CD4-positive, alpha-beta T cell (primary cell): ENCODE results near the gene GBGT1. TPM values are rescaled to one million over a fixed set of nuclear protein-coding genes. Genes with fewer than 3 reads are reported as not detected.
A peak's percentile ranks its signal among the peaks of the same experiment; 100 is the strongest.

Source experiments
- ATAC-seq: fragments of 200-7000 bp; cut with Tn5 transposase; one replicate; pipeline ENCODE4 v1.10.0; 2022; ENCODE audit warnings: mild to moderate bottlenecking; ENCODE audit not compliant: poor library complexity
- CTCF ChIA-PET: fragments of 350-600 bp; sonication (Branson Sonifier 250); formaldehyde crosslinking; loops from one replicate; lab custom pipeline; 2021; ENCODE audit warnings: antibody characterized with exemption, inconsistent platforms; lab: Charles Lee
- POLR2A ChIA-PET: fragments of 350-600 bp; sonication (Branson Sonifier 250); formaldehyde crosslinking; loops from one replicate; lab custom pipeline; 2021; ENCODE audit warnings: antibody characterized with exemption, inconsistent platforms; lab: Charles Lee
- DNase-seq, 14 experiments: peaks; one replicate each; pipeline ENCODE4 v3.0.0-alpha.2; 2013 to 2020; ENCODE audit warnings: mixed read lengths in 2 of 14
- H3K27ac ChIP-seq, 2 donors: one replicate each; pipeline versions ENCODE4 v1.5.1 to v1.7.0; 2013; ENCODE audit warnings: low read length in 2 of 2, low read depth in 1 of 2, mild to moderate bottlenecking in 1 of 2
- H3K27me3 ChIP-seq, 2 experiments: 1 replicate in 1 of 2; 2 replicates in 1 of 2; pipeline versions ENCODE4 v1.6.1 to v1.7.0; 2013; ENCODE audit warnings: low read length in 2 of 2, control low read depth in 1 of 2, mild to moderate bottlenecking in 1 of 2, moderate library complexity in 1 of 2; ENCODE audit not compliant: insufficient read depth in 2 of 2, control insufficient read depth in 1 of 2
- H3K36me3 ChIP-seq: one replicate; pipeline ENCODE4 v1.6.1; 2013; ENCODE audit warnings: low read length, control low read depth; ENCODE audit not compliant: insufficient read depth
- H3K4me1 ChIP-seq: one replicate; pipeline ENCODE4 v1.6.1; 2013; ENCODE audit warnings: low read length, control low read depth; ENCODE audit not compliant: insufficient read depth
- H3K4me3 ChIP-seq: one replicate; pipeline ENCODE4 v1.5.1; 2013; ENCODE audit warnings: mild to moderate bottlenecking, low read length, moderate library complexity
- H3K9me3 ChIP-seq, 2 experiments: 1 replicate in 1 of 2; 2 replicates in 1 of 2; pipeline versions ENCODE4 v1.6.1 to v1.7.0; 2013; ENCODE audit warnings: low read length in 2 of 2, mild to moderate bottlenecking in 2 of 2, control low read depth in 1 of 2, moderate library complexity in 1 of 2; ENCODE audit not compliant: control insufficient read depth in 1 of 2, insufficient read depth in 1 of 2
- H3K27ac Mint-ChIP-seq: one replicate; pipeline ENCODE4 v1.8.0; 2020; ENCODE audit warnings: mixed read lengths
- H3K27me3 Mint-ChIP-seq: one replicate; pipeline ENCODE4 v1.8.0; 2021; ENCODE audit warnings: mixed read lengths
- H3K36me3 Mint-ChIP-seq: one replicate; pipeline ENCODE4 v1.8.0; 2021; ENCODE audit warnings: low read depth, mixed read lengths
- H3K4me1 Mint-ChIP-seq: one replicate; pipeline ENCODE4 v1.8.0; 2021; ENCODE audit warnings: low read depth, mixed read lengths
- H3K4me3 Mint-ChIP-seq: one replicate; pipeline ENCODE4 v1.8.0; 2020; ENCODE audit warnings: mild to moderate bottlenecking, mixed read lengths
- H3K9me3 Mint-ChIP-seq: one replicate; pipeline ENCODE4 v1.8.0; 2020; ENCODE audit warnings: mixed read lengths
- CTCF ChIP-seq: fragments of 200-600 bp; IDR thresholded peaks from one replicate; pipeline ENCODE4 v1.8.0; 2022; ENCODE audit warnings: antibody characterized with exemption, mild to moderate bottlenecking
- intact Hi-C, 2 experiments: fragments of 100-400 bp; cut with DNase I in 1 of 2; cut with micrococcal nuclease in 1 of 2; formaldehyde crosslinking; loops; one replicate each; pipeline versions ENCODE4 v1.15.1 to v1.9.0; 2023 to 2025; cut with DNase I, micrococcal nuclease
- total RNA-seq, 174 experiments: library from RNA in 2 of 174; stranded (reverse) in 2 of 174; gene quantifications; one replicate each; pipeline ENCODE4 v1.2.3 and lab custom pipeline; 2021 to 2026

Gene GBGT1
- total RNA-seq, 2 experiments from 2014 or later: 1.3 to 1.8 TPM

DNA sequence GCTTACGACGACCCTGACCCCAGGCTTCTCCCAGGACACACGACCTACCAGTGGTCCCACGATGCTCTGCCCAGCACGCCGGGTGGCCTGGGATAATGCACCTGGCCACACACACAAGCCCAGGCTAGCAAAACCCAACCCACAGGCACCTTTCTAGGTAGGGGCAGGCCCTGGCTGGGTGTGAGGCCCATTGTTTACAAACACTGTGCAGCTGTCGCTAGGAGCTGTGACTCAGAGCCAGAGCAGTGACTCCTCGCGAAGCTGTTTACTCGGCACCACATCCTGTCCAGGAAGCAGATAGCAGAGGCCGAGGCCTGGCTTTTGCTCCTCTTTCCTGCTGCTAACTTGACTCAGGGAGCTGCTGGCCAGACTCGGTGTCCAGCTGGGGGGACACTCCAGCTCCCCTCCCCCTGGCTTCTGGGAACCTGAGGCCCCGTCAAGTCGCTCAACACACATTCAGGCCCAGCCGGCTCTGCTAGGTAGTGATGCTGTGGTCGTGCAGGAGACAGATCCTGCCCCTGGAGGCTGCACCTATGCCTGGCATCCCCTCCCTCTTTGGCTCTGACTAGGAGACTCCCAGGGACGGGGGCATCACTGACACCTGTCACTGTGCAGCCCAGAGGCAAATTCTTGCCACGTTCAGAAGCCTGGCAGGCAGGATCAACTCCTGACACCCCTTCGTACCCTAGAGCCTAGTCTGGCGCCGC is 29.9 kb downstream of the GBGT1 start:
- no peaks in the 10 kb centered on the region for H3K27me3 ChIP-seq
- TF ChIP-seq CTCF: peak; percentile 9
- H3K4me3 Mint-ChIP-seq: peak overlapping the region; percentile 87
- intact Hi-C loops: loop anchor here (1.0 kb wide), 3 partner anchors 8 to 13 kb away; partner anchors contain the start of gene RALGDS (in 2 of the 2)
- H3K36me3 Mint-ChIP-seq: peaks cover 9% of the 10 kb centered on the region
- POLR2A ChIA-PET: interaction anchor here (0.6 to 3.4 kb wide), 12 partner anchors 10 to 1031 kb away, joined by 3 to 48 read pairs (median 9); partner anchors contain the start of genes GTF3C5, RALGDS, RNU6ATAC and SURF1
- H3K27ac ChIP-seq: peak overlapping the region; percentile 98
- DNase-seq (peak; percentile 83 to 98 (median 88)), ATAC-seq (peak; percentile 80)
- H3K9me3 ChIP-seq: no peaks in the 10 kb centered on the region
- CTCF ChIA-PET: interaction anchor here (0.7 to 4.7 kb wide), 5 partner anchors 10 to 31 kb away, joined by 3 to 61 read pairs (median 5); no protein-coding TSS in a partner anchor
- peaks cover 70% of the 10 kb centered on the region for H3K4me1 Mint-ChIP-seq
- H3K27ac Mint-ChIP-seq: peak overlapping the region; percentile 99
- H3K4me1 ChIP-seq: peaks cover 100% of the 10 kb centered on the region
- no peaks in the 10 kb centered on the region for H3K9me3 Mint-ChIP-seq
- H3K36me3 ChIP-seq: peaks cover 6% of the 10 kb centered on the region
- peak overlapping the region; percentile 20 for H3K4me3 ChIP-seq
- no peaks in the 10 kb centered on the region for H3K27me3 Mint-ChIP-seq

DNA sequence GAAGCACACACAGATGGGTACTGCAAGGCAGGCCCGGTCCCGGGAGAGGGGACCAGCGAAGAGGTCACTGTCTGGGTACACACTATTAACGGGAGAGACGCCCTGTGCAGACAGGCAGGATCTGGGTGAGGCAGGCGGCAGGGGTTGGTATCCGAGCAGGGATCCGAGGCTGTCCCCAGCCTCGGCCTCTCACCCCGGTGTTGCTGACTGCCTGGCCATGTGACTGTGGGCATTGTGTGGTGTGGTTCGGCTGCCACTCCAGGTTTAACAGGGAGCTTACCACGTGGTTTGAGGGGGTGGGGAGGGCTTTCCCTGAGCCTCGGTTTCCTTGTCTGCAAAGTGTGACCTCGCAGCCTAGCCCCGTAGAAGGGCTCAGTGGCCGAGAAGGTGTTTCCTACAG is 31.5 kb downstream of the GBGT1 start:
- ATAC-seq: no peak
- Histone ChIP-seq H3K4me3 (no peak overlapping the region), H3K4me1 (peaks cover 100% of the 10 kb centered on the region), H3K27me3 (no peaks in the 10 kb centered on the region), H3K27ac (peak overlapping the region; percentile 98), H3K36me3 (peaks cover 15% of the 10 kb centered on the region), H3K9me3 (no peaks in the 10 kb centered on the region)
- H3K27me3 Mint-ChIP-seq: no peaks in the 10 kb centered on the region
- DNase-seq: no peak
- no peaks in the 10 kb centered on the region for H3K9me3 Mint-ChIP-seq
- peaks cover 73% of the 10 kb centered on the region for H3K4me1 Mint-ChIP-seq
- POLR2A ChIA-PET: interaction anchor here (1.9 to 3.4 kb wide), 4 partner anchors 10 to 224 kb away, joined by 6 to 26 read pairs (median 18); partner anchors contain the start of genes GTF3C5, RALGDS, SURF1 and SURF2
- intact Hi-C loops: no loop called here
- H3K27ac Mint-ChIP-seq: peak overlapping the region; percentile 99
- H3K4me3 Mint-ChIP-seq: peak overlapping the region; percentile 34
- TF ChIP-seq CTCF: no peak
- peaks cover 18% of the 10 kb centered on the region for H3K36me3 Mint-ChIP-seq
- CTCF ChIA-PET: interaction anchor here (2.0 to 4.7 kb wide), 2 partner anchors 12 to 15 kb away, joined by 11 to 61 read pairs; no protein-coding TSS in a partner anchor

GRCh38 chr9:133131506-133131905 is 32.2 kb downstream of the GBGT1 start:
- ChIA-PET CTCF (interaction anchor here (0.9 to 3.7 kb wide), 3 partner anchors 13 to 109 kb away, joined by 3 to 25 read pairs (median 11); no protein-coding TSS in a partner anchor), POLR2A (interaction anchor here (0.8 to 3.4 kb wide), 5 partner anchors 10 to 101 kb away, joined by 3 to 21 read pairs (median 7); partner anchors contain the start of genes GTF3C5 and RALGDS)
- peaks cover 100% of the 10 kb centered on the region for H3K4me1 ChIP-seq
- DNase-seq (no peak), ATAC-seq (no peak)
- Mint-ChIP-seq H3K9me3 (no peaks in the 10 kb centered on the region), H3K27me3 (no peaks in the 10 kb centered on the region), H3K4me1 (peaks cover 78% of the 10 kb centered on the region), H3K4me3 (peak overlapping the region; percentile 84), H3K27ac (peak overlapping the region; percentile 99), H3K36me3 (peaks cover 18% of the 10 kb centered on the region)
- peak overlapping the region; percentile 67 for H3K4me3 ChIP-seq
- no peak for TF ChIP-seq CTCF
- H3K9me3 ChIP-seq: no peaks in the 10 kb centered on the region
- H3K27me3 ChIP-seq: no peaks in the 10 kb centered on the region
- H3K36me3 ChIP-seq: peaks cover 16% of the 10 kb centered on the region
- intact Hi-C loops: no loop called here
- H3K27ac ChIP-seq: peak overlapping the region; percentile 98
